Stimulated activated CD4-positive, alpha-beta T cell treated with anti-CD3 and anti-CD28 coated beads, Interleukin-12 subunit alpha, Interleukin-12 subunit beta, amount 100 ng/mL, for 4 hours (primary cell): ENCODE results near the gene NCOA1.
"Not testable (repeated sequence)": the region's sequence is repeated elsewhere in the genome, so short reads cannot be mapped to it uniquely, and the experiment has no call there.

ENCODE experiments used
- DNase-seq: peaks from one replicate; pipeline ENCODE4 v3.0.0-alpha.2; 2020

The NCOA1 gene

DNA sequence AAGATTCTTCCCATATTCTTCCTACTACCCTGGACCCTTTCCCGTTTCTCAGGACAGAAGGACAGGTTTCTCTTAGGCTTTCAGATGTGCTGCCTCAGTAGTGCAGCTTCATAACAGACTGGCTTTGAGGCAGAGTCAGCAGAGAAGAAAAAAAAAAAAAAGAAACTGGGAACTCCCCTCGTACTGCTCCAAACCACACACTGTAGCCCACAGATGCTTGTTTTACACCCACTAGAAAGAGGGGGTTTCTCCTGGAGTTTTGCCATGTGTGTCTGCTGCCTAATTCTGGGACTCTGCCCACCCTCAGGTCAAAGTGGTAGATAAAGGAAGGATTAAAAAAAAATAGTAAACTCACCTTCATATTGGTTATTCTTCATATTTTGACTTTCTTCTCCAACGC lies 95.9 kb downstream of the NCOA1 start:
- no peak for DNase-seq

- DNase-seq, result no peak
Observed at GRCh38 chr2:24588294-24588693, 97.2 kb downstream of the NCOA1 start.

DNA sequence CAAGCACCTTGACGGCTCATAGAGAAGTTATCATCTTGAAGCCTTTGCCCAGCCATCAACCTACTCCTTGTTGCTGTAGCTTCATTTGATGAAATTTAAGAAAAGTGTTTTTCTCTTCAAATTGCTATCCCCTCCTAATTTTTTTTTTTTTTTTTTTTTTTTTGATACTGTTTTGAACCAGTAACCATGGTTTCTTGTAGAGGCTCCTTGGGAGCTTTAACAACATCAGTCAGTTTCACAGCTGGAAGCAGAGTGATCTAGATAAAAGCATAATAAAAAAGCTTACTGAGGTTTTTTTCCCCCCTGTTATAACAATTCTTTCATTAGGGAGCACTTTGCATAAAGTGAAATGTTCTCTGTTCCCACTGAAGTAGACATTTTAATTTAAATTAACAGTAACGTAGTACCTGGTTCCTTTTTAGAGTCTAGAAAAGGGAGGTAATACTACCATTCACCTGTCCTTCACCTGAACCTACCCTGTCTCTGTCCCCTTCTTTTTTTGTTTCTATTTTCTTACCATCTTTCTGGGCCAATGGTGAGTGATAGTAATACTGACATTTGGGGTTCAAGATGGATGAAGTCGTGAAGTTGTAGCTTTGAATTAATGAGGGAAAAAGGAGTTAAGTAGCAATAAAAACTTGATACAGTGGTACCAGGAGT lies 101.5 kb downstream of the NCOA1 start:
- no peak for DNase-seq

DNA sequence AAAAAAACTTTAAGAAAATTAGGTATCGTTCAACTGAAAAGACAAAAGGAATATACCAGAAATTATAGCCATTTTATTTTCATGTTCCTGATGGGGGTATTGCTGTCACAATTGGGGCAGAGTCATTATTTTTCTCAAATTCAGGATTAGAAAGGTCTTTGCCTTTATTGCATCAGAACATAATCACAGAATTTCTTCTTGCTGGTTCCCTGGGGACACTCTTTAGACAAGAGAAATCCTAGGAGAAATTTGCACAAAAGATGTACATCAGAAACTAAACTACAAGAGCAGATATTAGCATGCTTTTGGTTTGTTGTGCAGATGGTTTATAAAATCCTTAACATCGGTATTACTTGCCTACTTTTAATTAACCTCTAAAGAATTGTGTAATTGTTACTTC lies 103.2 kb downstream of the NCOA1 start:
- DNase-seq, result no peak

GRCh38 chr2:24597181-24597870 lies 106.3 kb downstream of the NCOA1 start:
- DNase-seq, result no peak

DNA sequence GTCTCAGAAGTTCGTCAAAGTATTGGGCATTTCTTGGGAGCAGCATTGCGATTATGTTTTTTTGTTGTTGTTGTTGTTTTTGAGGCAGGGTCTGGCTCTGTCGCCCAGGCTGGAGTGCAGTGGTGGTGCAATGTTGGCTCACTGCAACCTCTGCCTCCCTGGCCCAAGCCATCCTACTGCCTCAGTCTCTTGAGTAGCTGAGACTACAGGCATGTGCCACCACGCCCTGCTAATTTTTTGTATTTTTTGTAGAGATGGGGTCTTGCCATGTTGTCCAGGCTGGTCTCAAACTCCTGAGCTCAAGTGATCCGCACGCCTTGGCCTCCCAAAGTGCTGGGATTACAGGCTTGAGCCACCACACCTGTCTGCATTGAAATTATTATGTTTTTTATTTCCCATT lies 109.1 kb downstream of the NCOA1 start:
- DNase-seq, result not testable (repeated sequence)

- no peak for DNase-seq
Observed at GRCh38 chr2:24611631-24612030, 120.6 kb downstream of the NCOA1 start.

DNA sequence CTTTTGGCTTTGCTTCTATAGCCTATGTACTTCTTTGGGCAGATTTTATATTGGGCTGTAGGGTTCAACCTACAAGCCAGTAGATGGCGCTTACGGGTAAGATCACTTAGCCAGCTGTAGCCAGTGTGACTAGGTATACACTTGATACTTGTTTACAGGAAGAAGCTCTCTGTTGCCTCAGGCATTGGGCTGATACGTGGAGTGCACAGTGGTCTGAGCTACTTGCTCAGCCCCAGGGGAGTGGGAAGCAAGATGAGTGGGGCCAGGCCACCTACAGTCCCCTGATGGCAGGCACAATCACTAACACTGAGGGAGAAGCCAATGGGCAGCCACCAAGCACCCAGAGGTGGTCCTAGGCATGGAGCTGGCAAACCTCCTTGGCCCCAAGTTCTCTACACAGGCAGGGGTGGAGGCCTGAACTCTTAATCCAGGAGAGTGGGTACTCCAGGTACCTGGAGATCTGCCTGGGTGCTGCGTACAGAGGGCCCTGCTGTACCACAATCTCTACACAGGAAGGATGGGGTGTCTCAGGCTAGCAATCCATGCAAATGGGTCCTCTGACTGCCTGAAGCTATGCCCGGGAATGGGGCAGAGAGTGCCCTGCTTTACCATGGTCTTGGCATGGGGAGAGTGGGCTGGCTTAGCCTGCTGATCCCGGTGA lies 122.2 kb downstream of the NCOA1 start:
- DNase-seq, result no peak

DNA sequence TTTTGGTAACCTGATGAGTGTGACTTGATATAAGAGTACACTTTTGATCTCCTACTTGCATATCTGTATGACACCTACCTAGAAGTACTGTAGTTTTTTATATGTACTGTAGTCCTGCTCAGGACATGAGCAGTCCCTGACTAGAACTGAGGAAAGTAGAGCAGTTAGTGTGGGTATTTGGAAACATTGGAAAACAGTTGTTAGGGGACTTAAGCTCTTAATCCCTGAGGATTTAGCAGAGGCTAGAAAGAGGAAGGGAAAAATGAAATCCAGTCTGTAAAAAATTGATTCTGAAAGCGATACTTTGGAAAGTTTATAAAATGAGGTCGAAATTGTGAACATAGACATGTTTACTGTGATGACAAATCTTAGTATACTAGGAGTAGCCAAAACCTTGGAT lies 125.6 kb downstream of the NCOA1 start:
- DNase-seq, result no peak

DNA sequence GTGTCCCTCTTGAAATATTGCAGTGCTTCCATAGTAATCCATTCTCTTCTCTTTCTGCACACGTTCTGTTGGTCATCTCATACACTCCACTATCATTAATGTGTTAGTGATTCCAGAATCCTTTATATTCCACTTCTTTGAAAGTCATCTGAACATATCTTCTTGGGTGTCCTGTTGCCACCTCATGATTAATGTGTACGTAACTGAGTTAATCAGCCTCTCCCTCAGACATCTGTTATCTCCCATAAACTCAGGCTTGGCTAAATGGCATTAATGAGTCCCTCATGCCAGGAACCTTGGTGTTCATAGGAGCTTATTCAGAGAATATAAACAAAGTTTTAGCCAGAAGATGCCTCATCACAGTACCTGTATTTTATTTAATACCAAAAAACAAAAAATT lies 126.4 kb downstream of the NCOA1 start:
- DNase-seq, result no peak

DNA sequence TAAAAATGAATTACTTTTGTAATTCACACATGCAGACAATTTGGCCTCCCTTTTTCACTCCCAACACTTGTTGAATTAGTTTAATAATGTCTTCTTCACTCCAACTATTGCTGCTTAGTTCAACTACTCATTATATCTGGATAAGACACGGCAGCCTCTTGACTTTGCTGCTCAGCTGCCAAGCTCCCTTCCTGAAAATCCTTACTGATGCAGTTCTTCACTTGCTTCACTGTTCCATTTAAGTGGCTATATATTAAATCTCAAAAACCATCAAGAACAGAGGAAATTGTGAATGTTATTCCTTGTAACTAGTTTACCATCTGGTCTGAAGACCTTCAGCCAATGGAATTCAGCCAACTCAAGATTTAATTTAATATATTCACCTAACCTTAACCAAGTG lies 127.1 kb downstream of the NCOA1 start:
- no peak for DNase-seq

- DNase-seq, result no peak
Observed at GRCh38 chr2:24618680-24619079, 127.6 kb downstream of the NCOA1 start.

DNA sequence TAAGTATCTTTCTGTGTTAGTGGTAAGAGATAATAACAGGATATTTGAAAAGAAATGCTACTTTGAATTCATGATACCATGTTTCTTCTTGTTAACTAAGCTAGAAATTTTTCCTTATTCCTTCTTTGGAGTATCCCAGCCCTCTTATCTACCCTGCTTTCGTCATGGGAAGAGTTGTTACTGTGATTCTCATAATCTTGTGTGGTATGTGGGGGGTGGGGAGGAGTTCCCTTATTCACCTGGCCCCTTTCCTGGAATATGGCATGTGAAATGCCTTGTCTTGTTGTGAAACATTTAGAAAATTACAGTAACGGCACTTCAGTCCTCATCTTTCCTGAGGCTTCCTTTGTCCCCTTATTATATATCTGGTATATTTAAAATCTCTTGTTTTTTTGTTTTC lies 129.9 kb downstream of the NCOA1 start:
- DNase-seq, result no peak

GRCh38 chr2:24621779-24622538 lies 130.9 kb downstream of the NCOA1 start:
- DNase-seq, result no peak

- DNase-seq, result no peak
Observed at GRCh38 chr2:24623535-24623934, 132.5 kb downstream of the NCOA1 start.

DNA sequence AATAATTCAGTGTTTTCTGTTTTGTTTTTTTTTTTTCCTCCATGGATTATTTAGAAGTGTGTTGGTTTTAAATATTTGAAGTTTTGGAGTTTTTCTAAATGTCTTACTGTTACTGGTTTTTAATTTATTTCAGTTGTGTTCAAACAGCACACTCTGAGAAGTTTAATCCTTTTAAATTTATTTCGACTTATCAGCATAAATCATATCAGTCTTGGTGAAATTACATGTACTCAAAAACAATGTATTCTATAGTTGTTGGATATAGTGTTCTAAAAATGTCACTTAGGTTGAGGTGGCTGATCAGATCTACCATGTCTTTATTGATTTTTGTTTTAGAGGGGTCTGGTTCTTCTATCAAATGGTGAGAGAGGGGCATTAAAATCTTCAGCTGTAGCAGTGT lies 134.7 kb downstream of the NCOA1 start:
- no peak for DNase-seq

GRCh38 chr2:24626131-24626530 lies 135.1 kb downstream of the NCOA1 start:
- no peak for DNase-seq

DNA sequence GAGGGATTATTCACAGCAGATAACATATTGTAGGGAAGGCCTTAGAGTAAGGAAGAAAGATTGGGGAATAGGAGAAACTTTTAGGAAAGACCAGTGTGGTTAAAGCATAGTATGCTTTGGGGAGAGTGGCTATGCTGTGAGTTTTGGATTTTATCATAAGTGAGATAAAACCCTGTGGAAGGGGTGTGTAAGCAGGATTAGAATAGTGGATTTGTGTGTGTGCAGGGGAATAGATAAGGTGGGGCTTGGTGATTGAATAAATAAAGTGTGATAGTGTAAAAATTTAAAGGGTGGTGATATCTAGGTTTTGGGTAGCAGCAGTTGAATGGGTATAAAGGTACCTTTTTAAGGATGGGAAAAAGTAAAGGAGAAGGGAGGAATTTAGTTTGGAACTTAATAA lies 137.7 kb downstream of the NCOA1 start:
- no peak for DNase-seq

GRCh38 chr2:24632172-24632571 lies 141.1 kb downstream of the NCOA1 start:
- no peak for DNase-seq

DNA sequence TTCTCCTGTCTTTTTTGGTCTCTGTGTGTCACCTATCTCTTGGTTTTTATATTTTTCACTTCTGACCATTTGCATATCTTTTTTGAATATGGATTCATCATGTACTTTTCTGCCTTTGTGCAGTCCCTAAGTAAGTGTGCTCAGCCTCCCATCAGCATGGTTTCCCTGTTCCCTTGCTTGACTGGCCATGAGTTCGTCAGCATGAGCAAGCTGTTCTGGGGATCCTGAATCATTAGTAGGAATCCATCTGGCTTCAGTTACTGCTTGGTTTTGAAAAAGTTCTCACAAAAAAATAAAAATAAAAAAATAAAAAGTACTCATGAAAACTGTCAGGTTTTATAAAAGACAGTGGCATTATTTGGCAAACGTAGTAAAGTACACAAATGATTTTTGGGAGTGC lies 144.1 kb downstream of the NCOA1 start:
- DNase-seq, result no peak

GRCh38 chr2:24638568-24638967 lies 147.5 kb downstream of the NCOA1 start:
- DNase-seq, result no peak

DNA sequence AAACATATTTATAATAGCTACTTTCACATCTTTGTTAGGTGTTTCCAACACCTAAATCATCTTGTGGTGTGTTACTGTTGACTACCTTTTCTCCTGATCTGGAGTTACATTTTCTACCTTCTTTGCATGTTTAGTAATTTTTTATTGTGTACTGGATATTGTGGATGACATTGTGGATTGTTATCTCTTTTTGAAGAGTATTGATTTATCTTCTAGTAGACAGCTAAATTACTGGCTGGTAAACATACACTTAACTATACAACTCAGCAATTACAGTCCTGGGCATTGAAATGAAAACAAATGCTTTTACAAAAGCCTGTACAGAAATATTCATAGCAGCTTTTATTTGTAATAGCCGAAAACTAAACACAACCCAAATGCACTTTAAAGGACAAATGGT lies 151.3 kb downstream of the NCOA1 start:
- no peak for DNase-seq

- DNase-seq, result no peak
Observed at GRCh38 chr2:24643051-24643450, 152.0 kb downstream of the NCOA1 start.

DNA sequence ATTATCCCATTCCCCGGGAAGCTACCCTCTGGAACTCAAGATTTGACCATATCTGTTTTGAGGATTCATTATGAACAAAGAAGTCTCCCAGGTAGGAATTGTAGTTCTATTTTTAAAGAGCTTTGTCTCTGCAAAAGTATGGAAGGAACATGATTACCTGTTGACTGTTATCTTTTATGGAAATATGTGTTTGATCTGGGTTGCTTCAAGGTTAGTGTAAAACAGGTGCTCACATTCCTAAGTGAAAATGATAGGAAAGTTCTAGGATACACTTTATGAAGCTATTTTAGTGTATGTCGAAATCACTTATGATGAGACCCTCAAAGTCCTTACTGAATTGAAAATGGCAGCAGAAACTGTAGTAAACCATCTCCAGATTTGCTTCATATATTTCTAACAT lies 153.0 kb downstream of the NCOA1 start:
- no peak for DNase-seq
